WTC11 (cell line): ENCODE results near the gene ECE1. TPM values are rescaled to one million over a fixed set of nuclear protein-coding genes. Genes with fewer than 3 reads are reported as not detected.
A peak's percentile ranks its signal among the peaks of the same experiment; 100 is the strongest.

Experiments used
- ATAC-seq: fragments of 200-7000 bp; cut with Tn5 transposase; 2 replicates; pipeline ENCODE4 v1.10.0; 2021; ENCODE audit warnings: mild to moderate bottlenecking, moderate library complexity
- CTCF ChIA-PET: fragments of 300-600 bp; sonication (Branson Sonifier 250); formaldehyde crosslinking; loops from one replicate; lab custom pipeline; 2021; ENCODE audit warnings: antibody characterized with exemption; lab: Charles Lee
- POLR2A ChIA-PET: fragments of 350-600 bp; sonication (Branson Sonifier 250); formaldehyde crosslinking; loops from one replicate; lab custom pipeline; 2021; ENCODE audit warnings: antibody characterized with exemption; lab: Charles Lee
- DNase-seq: peaks from one replicate; pipeline ENCODE4 v3.0.0; 2021; ENCODE audit warnings: low spot score
- H3K27ac Mint-ChIP-seq: 2 replicates; pipeline ENCODE4 v1.8.0; 2021; ENCODE audit warnings: mixed read lengths
- H3K27me3 Mint-ChIP-seq: 2 replicates; pipeline ENCODE4 v1.8.0; 2021; ENCODE audit warnings: low read depth, mild to moderate bottlenecking, moderate library complexity, mixed read lengths
- H3K36me3 Mint-ChIP-seq: 2 replicates; pipeline ENCODE4 v1.8.0; 2021; ENCODE audit warnings: mixed read lengths
- H3K4me1 Mint-ChIP-seq: 2 replicates; pipeline ENCODE4 v1.8.0; 2022; ENCODE audit warnings: mixed read lengths
- H3K4me3 Mint-ChIP-seq: 2 replicates; pipeline ENCODE4 v1.8.0; 2021; ENCODE audit warnings: mild to moderate bottlenecking, moderate library complexity, mixed read lengths
- H3K9me3 Mint-ChIP-seq: 2 replicates; pipeline ENCODE4 v1.8.0; 2021; ENCODE audit warnings: mixed read lengths
- EMX1 ChIP-seq: fragments of 250-450 bp; sonication (Bioruptor Pico); IDR thresholded peaks from 2 replicates; pipeline ENCODE4 v1.8.0; 2021; ENCODE audit warnings: mild to moderate bottlenecking
- ESRRA ChIP-seq: sonication (generic); formaldehyde crosslinking; IDR thresholded peaks from 2 replicates; pipeline ENCODE4 v1.8.1; 2022; ENCODE audit warnings: mild to moderate bottlenecking, missing genetic modification reagents, borderline replicate concordance
- FOXK1 ChIP-seq: sonication (generic); formaldehyde crosslinking; IDR thresholded peaks from 2 replicates; pipeline ENCODE4 v1.8.0; 2022; ENCODE audit warnings: mild to moderate bottlenecking, moderate library complexity, missing genetic modification reagents
- HMGXB4 ChIP-seq: sonication (generic); formaldehyde crosslinking; IDR thresholded peaks from 2 replicates; pipeline ENCODE4 v1.8.1; 2023; ENCODE audit warnings: mild to moderate bottlenecking, moderate library complexity, missing genetic modification reagents
- IRF1 ChIP-seq: sonication (generic); formaldehyde crosslinking; IDR thresholded peaks from 2 replicates; pipeline ENCODE4 v1.8.0; 2023; ENCODE audit warnings: missing genetic modification reagents
- MLX ChIP-seq: sonication (generic); formaldehyde crosslinking; IDR thresholded peaks from 2 replicates; pipeline ENCODE4 v1.8.1; 2023; ENCODE audit warnings: mild to moderate bottlenecking, missing genetic modification reagents, moderate library complexity
- NR2C2 ChIP-seq: sonication (generic); formaldehyde crosslinking; IDR thresholded peaks from 2 replicates; pipeline ENCODE4 v1.8.0; 2022; ENCODE audit warnings: mild to moderate bottlenecking, missing genetic modification reagents
- NR3C1 ChIP-seq: sonication (generic); formaldehyde crosslinking; conservative IDR thresholded peaks from 2 replicates; pipeline ENCODE4 v1.8.1; 2023; ENCODE audit warnings: low read depth, mild to moderate bottlenecking, missing genetic modification reagents
- PRDM15 ChIP-seq: sonication (generic); formaldehyde crosslinking; IDR thresholded peaks from 2 replicates; pipeline ENCODE4 v1.8.0; 2022; ENCODE audit warnings: missing genetic modification reagents
- TEAD4 ChIP-seq: sonication (generic); formaldehyde crosslinking; IDR thresholded peaks from 2 replicates; pipeline ENCODE4 v1.8.0; 2022; ENCODE audit warnings: mild to moderate bottlenecking, missing genetic modification reagents
- USF1 ChIP-seq: sonication (generic); formaldehyde crosslinking; IDR thresholded peaks from 2 replicates; pipeline ENCODE4 v1.8.0; 2022; ENCODE audit warnings: mild to moderate bottlenecking, missing genetic modification reagents
- ZNF423 ChIP-seq: fragments of 250-450 bp; sonication (Bioruptor Pico); IDR thresholded peaks from 2 replicates; pipeline ENCODE4 v2.1.2; 2022; ENCODE audit warnings: mild to moderate bottlenecking, moderate library complexity
- ZSCAN18 ChIP-seq: fragments of 250-450 bp; sonication (Bioruptor Pico); IDR thresholded peaks from 2 replicates; pipeline ENCODE4 v2.1.2; 2022; ENCODE audit warnings: mild to moderate bottlenecking, moderate library complexity
- total RNA-seq: library from RNA; stranded (reverse); gene quantifications from 3 replicates; pipeline ENCODE4 v1.2.3, GENCODE V29; 2021

The ECE1 gene
- total RNA-seq, 1 experiment from 2014 or later = 45.0 TPM

- POLR2A ChIA-PET = no interaction called here
- H3K27me3 Mint-ChIP-seq = no peaks in the 10 kb centered on the region
- no peak for ATAC-seq
- no peak overlapping the region for H3K4me3 Mint-ChIP-seq
- CTCF ChIA-PET = interaction anchor here (1.1 to 11.8 kb wide), 3 partner anchors 27 to 62 kb away, joined by 4 to 178 read pairs (median 5); partner anchors contain the start of gene ECE1
- TF ChIP-seq ZNF423 (CRISPR knock-in tag) = no peak
- no peak for TF ChIP-seq NR2C2
- no peak for TF ChIP-seq IRF1 (CRISPR knock-in tag)
- no peak for TF ChIP-seq USF1 (CRISPR knock-in tag)
- no peak for DNase-seq
- peak overlapping the region; percentile 57; the same call in 1 of the 2 replicates for H3K27ac Mint-ChIP-seq
- no peaks in the 10 kb centered on the region for H3K9me3 Mint-ChIP-seq
- no peaks in the 10 kb centered on the region for H3K36me3 Mint-ChIP-seq
- peaks cover 76% of the 10 kb centered on the region for H3K4me1 Mint-ChIP-seq
These were observed 26.9 kb upstream of the ECE1 start for GRCh38 chr1:21317035-21317689.

- Mint-ChIP-seq H3K27me3 (no peaks in the 10 kb centered on the region), H3K27ac (peak overlapping the region; percentile 86), H3K4me1 (peaks cover 65% of the 10 kb centered on the region), H3K36me3 (0 out of 2 replicates have a peak, but pooled peaks cover 3% of the 10 kb centered on the region), H3K4me3 (no peak overlapping the region; the same call in 1 of the 2 replicates), H3K9me3 (no peaks in the 10 kb centered on the region)
- CTCF ChIA-PET = interaction anchor here (0.7 to 5.6 kb wide), 11 partner anchors 8 to 194 kb away, joined by 3 to 52 read pairs (median 6); partner anchors contain the start of gene ALPL
- ATAC-seq (no peak), DNase-seq (no peak)
- TF ChIP-seq FOXK1 (no peak), TEAD4 (CRISPR knock-in tag) (no peak), ZSCAN18 (CRISPR knock-in tag) (no peak), ESRRA (no peak), HMGXB4 (CRISPR knock-in tag) (no peak), EMX1 (CRISPR knock-in tag) (no peak), NR3C1 (CRISPR knock-in tag) (no peak), PRDM15 (CRISPR knock-in tag) (no peak), MLX (CRISPR knock-in tag) (no peak)
- TF ChIP-seq, all 79 proteins: peak for 0
- POLR2A ChIA-PET = interaction anchor here (0.6 to 1.0 kb wide), 2 partner anchors 31 to 388 kb away, joined by 3 read pairs; no protein-coding TSS in a partner anchor
These were observed 24.6 kb upstream of the ECE1 start for GRCh38 chr1:21314743-21315396.
